ENCODE measurements around the gene C12orf60. TPM values are rescaled to one million over a fixed set of nuclear protein-coding genes. Genes with fewer than 3 reads are reported as not detected.

The C12orf60 gene
- total RNA-seq, 1 donor from 2014 or later, result 1.2 TPM

- no peak for TF ChIP-seq CTCF (IDR thresholded peaks at IDR 0.05)
- H3K9me3 Mint-ChIP-seq (ENCODE audit: unreplicated experiment), result no peaks in the 10 kb centered on the region
- peaks cover 47% of the 10 kb centered on the region for H3K36me3 Mint-ChIP-seq (ENCODE audit: unreplicated experiment)
- H3K4me1 Mint-ChIP-seq (ENCODE audit: unreplicated experiment), result peaks cover 13% of the 10 kb centered on the region
- no peaks in the 10 kb centered on the region for H3K27me3 Mint-ChIP-seq (ENCODE audit: unreplicated experiment)
- no peak overlapping the region for H3K27ac Mint-ChIP-seq (ENCODE audit: unreplicated experiment)
- no peak overlapping the region for H3K4me3 Mint-ChIP-seq (ENCODE audit: unreplicated experiment)
- no peak for DNase-seq (ENCODE audit: extremely low spot score, unreplicated experiment)
These were observed 19.0 kb upstream of the C12orf60 start for GRCh38 chr12:14784471-14784870.

- Mint-ChIP-seq H3K27ac (ENCODE audit: unreplicated experiment) (no peak overlapping the region), H3K4me3 (ENCODE audit: unreplicated experiment) (no peak overlapping the region), H3K36me3 (ENCODE audit: unreplicated experiment) (peaks cover 57% of the 10 kb centered on the region), H3K9me3 (ENCODE audit: unreplicated experiment) (no peaks in the 10 kb centered on the region), H3K27me3 (ENCODE audit: unreplicated experiment) (no peaks in the 10 kb centered on the region), H3K4me1 (ENCODE audit: unreplicated experiment) (peaks cover 2% of the 10 kb centered on the region)
- no peak for DNase-seq (ENCODE audit: extremely low spot score, unreplicated experiment)
- TF ChIP-seq CTCF (IDR thresholded peaks at IDR 0.05), result no peak
These were observed 17.9 kb upstream of the C12orf60 start for GRCh38 chr12:14785568-14785967.

GRCh38 chr12:14795028-14795448 lies 8.4 kb upstream of the C12orf60 start:
- Mint-ChIP-seq H3K27ac (ENCODE audit: unreplicated experiment) (no peak overlapping the region), H3K4me1 (ENCODE audit: unreplicated experiment) (no peaks in the 10 kb centered on the region), H3K36me3 (ENCODE audit: unreplicated experiment) (peaks cover 70% of the 10 kb centered on the region), H3K4me3 (ENCODE audit: unreplicated experiment) (no peak overlapping the region), H3K27me3 (ENCODE audit: unreplicated experiment) (no peaks in the 10 kb centered on the region), H3K9me3 (ENCODE audit: unreplicated experiment) (no peaks in the 10 kb centered on the region)
- no peak for TF ChIP-seq CTCF (IDR thresholded peaks at IDR 0.05)
- DNase-seq (ENCODE audit: extremely low spot score, unreplicated experiment), result no peak

- no peak overlapping the region for H3K4me3 Mint-ChIP-seq (ENCODE audit: unreplicated experiment)
- no peaks in the 10 kb centered on the region for H3K27me3 Mint-ChIP-seq (ENCODE audit: unreplicated experiment)
- no peak for DNase-seq (ENCODE audit: extremely low spot score, unreplicated experiment)
- H3K27ac Mint-ChIP-seq (ENCODE audit: unreplicated experiment), result no peak overlapping the region
- peaks cover 23% of the 10 kb centered on the region for H3K36me3 Mint-ChIP-seq (ENCODE audit: unreplicated experiment)
- H3K9me3 Mint-ChIP-seq (ENCODE audit: unreplicated experiment), result no peaks in the 10 kb centered on the region
- peaks cover 11% of the 10 kb centered on the region for H3K4me1 Mint-ChIP-seq (ENCODE audit: unreplicated experiment)
- TF ChIP-seq CTCF (IDR thresholded peaks at IDR 0.05), result no peak
These were observed 1.2 kb upstream of the C12orf60 start for GRCh38 chr12:14802247-14802646.

GRCh38 chr12:14802721-14803010 lies 804 bp upstream of the C12orf60 start:
- no peak for DNase-seq (ENCODE audit: extremely low spot score, unreplicated experiment)
- H3K4me3 Mint-ChIP-seq (ENCODE audit: unreplicated experiment), result no peak overlapping the region
- H3K27ac Mint-ChIP-seq (ENCODE audit: unreplicated experiment), result no peak overlapping the region
- H3K4me1 Mint-ChIP-seq (ENCODE audit: unreplicated experiment), result peaks cover 11% of the 10 kb centered on the region
- no peaks in the 10 kb centered on the region for H3K9me3 Mint-ChIP-seq (ENCODE audit: unreplicated experiment)
- peaks cover 18% of the 10 kb centered on the region for H3K36me3 Mint-ChIP-seq (ENCODE audit: unreplicated experiment)
- H3K27me3 Mint-ChIP-seq (ENCODE audit: unreplicated experiment), result no peaks in the 10 kb centered on the region
- no peak for TF ChIP-seq CTCF (IDR thresholded peaks at IDR 0.05)

Measured in osteocyte (in vitro differentiated cells).